ENCODE results near the gene PTPN3.

The PTPN3 gene

DNA sequence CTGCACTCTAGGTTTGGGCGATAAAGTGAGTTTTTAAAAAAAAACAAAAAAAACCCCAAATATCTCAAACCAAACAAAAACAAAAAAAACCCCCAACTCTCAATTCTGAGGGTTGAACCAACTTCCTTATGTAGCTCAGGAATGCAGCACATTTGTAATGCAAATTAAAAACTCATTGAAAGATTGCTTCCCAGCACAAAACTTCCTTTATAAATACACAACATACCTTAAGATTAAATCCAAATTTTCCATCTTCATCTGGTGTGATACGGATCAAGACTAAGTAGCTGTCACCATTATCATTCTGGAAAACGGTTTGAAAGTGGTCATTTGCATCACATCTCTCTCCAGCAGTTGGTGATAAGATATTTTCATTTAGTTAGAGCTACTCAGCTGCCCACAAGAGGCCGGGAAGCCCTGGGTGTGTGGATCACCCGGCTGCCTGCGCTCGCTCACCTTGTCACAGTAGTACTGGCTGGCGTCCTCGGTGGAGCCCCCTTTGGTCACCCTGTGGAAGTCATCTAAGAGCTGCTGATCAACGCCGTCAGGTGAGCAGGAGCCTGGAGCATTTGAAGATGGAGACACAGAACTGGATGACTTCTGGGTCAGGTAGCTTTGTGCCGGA, 88.2 kb downstream of the PTPN3 start:
- ATAC-seq: 0 out of 3 replicates have a peak, but pooled peaks have one; percentile 40
- TF ChIP-seq, protein P1, sequence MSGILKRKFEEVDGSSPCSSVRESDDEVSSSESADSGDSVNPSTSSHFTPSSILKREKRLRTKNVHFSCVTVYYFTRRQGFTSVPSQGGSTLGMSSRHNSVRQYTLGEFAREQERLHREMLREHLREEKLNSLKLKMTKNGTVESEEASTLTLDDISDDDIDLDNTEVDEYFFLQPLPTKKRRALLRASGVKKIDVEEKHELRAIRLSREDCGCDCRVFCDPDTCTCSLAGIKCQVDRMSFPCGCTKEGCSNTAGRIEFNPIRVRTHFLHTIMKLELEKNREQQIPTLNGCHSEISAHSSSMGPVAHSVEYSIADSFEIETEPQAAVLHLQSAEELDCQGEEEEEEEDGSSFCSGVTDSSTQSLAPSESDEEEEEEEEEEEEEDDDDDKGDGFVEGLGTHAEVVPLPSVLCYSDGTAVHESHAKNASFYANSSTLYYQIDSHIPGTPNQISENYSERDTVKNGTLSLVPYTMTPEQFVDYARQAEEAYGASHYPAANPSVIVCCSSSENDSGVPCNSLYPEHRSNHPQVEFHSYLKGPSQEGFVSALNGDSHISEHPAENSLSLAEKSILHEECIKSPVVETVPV (CRISPR knock-in tag; IDR thresholded peaks at IDR 0.05): no peak
- TF ChIP-seq ZNF70 (CRISPR knock-in tag; IDR thresholded peaks at IDR 0.05): no peak
- TF ChIP-seq, protein P2, sequence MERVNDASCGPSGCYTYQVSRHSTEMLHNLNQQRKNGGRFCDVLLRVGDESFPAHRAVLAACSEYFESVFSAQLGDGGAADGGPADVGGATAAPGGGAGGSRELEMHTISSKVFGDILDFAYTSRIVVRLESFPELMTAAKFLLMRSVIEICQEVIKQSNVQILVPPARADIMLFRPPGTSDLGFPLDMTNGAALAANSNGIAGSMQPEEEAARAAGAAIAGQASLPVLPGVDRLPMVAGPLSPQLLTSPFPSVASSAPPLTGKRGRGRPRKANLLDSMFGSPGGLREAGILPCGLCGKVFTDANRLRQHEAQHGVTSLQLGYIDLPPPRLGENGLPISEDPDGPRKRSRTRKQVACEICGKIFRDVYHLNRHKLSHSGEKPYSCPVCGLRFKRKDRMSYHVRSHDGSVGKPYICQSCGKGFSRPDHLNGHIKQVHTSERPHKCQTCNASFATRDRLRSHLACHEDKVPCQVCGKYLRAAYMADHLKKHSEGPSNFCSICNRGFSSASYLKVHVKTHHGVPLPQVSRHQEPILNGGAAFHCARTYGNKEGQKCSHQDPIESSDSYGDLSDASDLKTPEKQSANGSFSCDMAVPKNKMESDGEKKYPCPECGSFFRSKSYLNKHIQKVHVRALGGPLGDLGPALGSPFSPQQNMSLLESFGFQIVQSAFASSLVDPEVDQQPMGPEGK (CRISPR knock-in tag; IDR thresholded peaks at IDR 0.05; ENCODE audit: borderline replicate concordance): no peak
- no peak for TF ChIP-seq PPARA (CRISPR knock-in tag; IDR thresholded peaks at IDR 0.05; ENCODE audit: borderline replicate concordance)
- no peak for TF ChIP-seq SNAI2 (CRISPR knock-in tag; IDR thresholded peaks at IDR 0.05)
- no peak for TF ChIP-seq OSR1 (CRISPR knock-in tag; IDR thresholded peaks at IDR 0.05)
- TF ChIP-seq ZFP30 (CRISPR knock-in tag; IDR thresholded peaks at IDR 0.05): no peak
- no peak for TF ChIP-seq ISL1 (CRISPR knock-in tag; IDR thresholded peaks at IDR 0.05)
- TF ChIP-seq ZC3H10 (CRISPR knock-in tag; IDR thresholded peaks at IDR 0.05): no peak
- no peak for TF ChIP-seq POU6F1 (CRISPR knock-in tag; IDR thresholded peaks at IDR 0.05; ENCODE audit: borderline replicate concordance, low read depth)
- TF ChIP-seq TSHZ2 (CRISPR knock-in tag; IDR thresholded peaks at IDR 0.05): no peak
- TF ChIP-seq GLIS3 (CRISPR knock-in tag; IDR thresholded peaks at IDR 0.05): no peak
- no peak for TF ChIP-seq ZNF8 (CRISPR knock-in tag; IDR thresholded peaks at IDR 0.05)
- no peak for TF ChIP-seq ARNTL (CRISPR knock-in tag; IDR thresholded peaks at IDR 0.05; ENCODE audit: borderline replicate concordance, low read depth)
- no peak for TF ChIP-seq TOX (CRISPR knock-in tag; IDR thresholded peaks at IDR 0.05; ENCODE audit: borderline replicate concordance)
- no peak for TF ChIP-seq ZFP3 (CRISPR knock-in tag; IDR thresholded peaks at IDR 0.05)
- no peak for TF ChIP-seq CREB5 (CRISPR knock-in tag; IDR thresholded peaks at IDR 0.05; ENCODE audit: low read depth)

- ATAC-seq: no peak
- TF ChIP-seq ZNF565 (CRISPR knock-in tag; conservative IDR thresholded peaks at IDR 0.05; ENCODE audit: low read depth) (no peak), ARNTL (CRISPR knock-in tag; IDR thresholded peaks at IDR 0.05; ENCODE audit: borderline replicate concordance, low read depth) (no peak), POU6F1 (CRISPR knock-in tag; IDR thresholded peaks at IDR 0.05; ENCODE audit: borderline replicate concordance, low read depth) (no peak)
These were observed 89.2 kb downstream of the PTPN3 start for GRCh38 chr9:109408759-109409462.
